Transverse colon (tissue), 4 donors: Measurements from ENCODE around the gene JPH3.

Experiments
- CTCF ChIP-seq, 5 experiments: fragments of 200-600 bp in 3 of 5; fragments of 450-650 bp in 2 of 5; sonication (generic) in 3 of 5; IDR thresholded peaks; 1 replicate in 2 of 5; 2 replicates in 3 of 5; pipeline ENCODE4 v1.5.1; 2016 to 2017; ENCODE audit warnings: antibody characterized with exemption in 5 of 5, inconsistent platforms in 3 of 5, mild to moderate bottlenecking in 2 of 5, moderate library complexity in 1 of 5
- EP300 ChIP-seq: sonication (generic); formaldehyde crosslinking; IDR thresholded peaks from one replicate; pipeline ENCODE4 v1.6.1; 2017; ENCODE audit warnings: antibody characterized with exemption, low read depth
- POLR2A ChIP-seq: fragments of 450-650 bp; IDR thresholded peaks from one replicate; pipeline ENCODE4 v1.6.1; 2016; ENCODE audit warnings: antibody characterized with exemption, mild to moderate bottlenecking, moderate library complexity
- POLR2AphosphoS5 ChIP-seq, 3 donors: sonication (generic); formaldehyde crosslinking; IDR thresholded peaks; one replicate each; pipeline ENCODE4 v1.6.1; 2016; ENCODE audit warnings: antibody characterized with exemption in 3 of 3

GRCh38 chr16:87572959-87573358 is 29.3 kb upstream of the JPH3 start:
- no peak for TF ChIP-seq CTCF (IDR thresholded peaks at IDR 0.05)
- TF ChIP-seq POLR2A = no peak
- no peak for TF ChIP-seq POLR2AphosphoS5 (IDR thresholded peaks at IDR 0.05)
- TF ChIP-seq EP300 = no peak
